Endothelial cell of umbilical vein (primary cell): Measurements from ENCODE around the gene PACS1.

ENCODE experiments used
- CTCF ChIP-seq, 2 donors: IDR thresholded peaks; 1 replicate in 1 of 2; 2 replicates in 1 of 2; pipeline ENCODE4 v1.5.1; 2011; ENCODE audit warnings: low read length in 2 of 2, mild to moderate bottlenecking in 2 of 2, moderate library complexity in 2 of 2, control low read depth in 1 of 2, inconsistent platforms in 1 of 2, low read depth in 1 of 2; ENCODE audit not compliant: insufficient read depth in 1 of 2; ENCODE audit errors: extremely low read depth in 1 of 2
- EZH2 ChIP-seq: IDR thresholded peaks from 2 replicates; pipeline ENCODE4 v1.6.1; 2012; ENCODE audit warnings: borderline replicate concordance, low read depth, mild to moderate bottlenecking, moderate library complexity, low read length, inconsistent platforms; ENCODE audit not compliant: severe bottlenecking
- MYC ChIP-seq: IDR thresholded peaks from one replicate; pipeline ENCODE4 v1.6.1; 2011; ENCODE audit warnings: mild to moderate bottlenecking, low read depth, low read length
- POLR2A ChIP-seq: IDR thresholded peaks from 2 replicates; pipeline ENCODE4 v1.6.1; 2012; ENCODE audit warnings: low read depth, mild to moderate bottlenecking, control low read depth, low read length
- POLR2AphosphoS5 ChIP-seq: IDR thresholded peaks from 2 replicates; pipeline ENCODE4 v1.6.1; 2012; ENCODE audit warnings: low read depth, mild to moderate bottlenecking, control low read depth, low read length, moderate library complexity; ENCODE audit not compliant: insufficient read depth

DNA sequence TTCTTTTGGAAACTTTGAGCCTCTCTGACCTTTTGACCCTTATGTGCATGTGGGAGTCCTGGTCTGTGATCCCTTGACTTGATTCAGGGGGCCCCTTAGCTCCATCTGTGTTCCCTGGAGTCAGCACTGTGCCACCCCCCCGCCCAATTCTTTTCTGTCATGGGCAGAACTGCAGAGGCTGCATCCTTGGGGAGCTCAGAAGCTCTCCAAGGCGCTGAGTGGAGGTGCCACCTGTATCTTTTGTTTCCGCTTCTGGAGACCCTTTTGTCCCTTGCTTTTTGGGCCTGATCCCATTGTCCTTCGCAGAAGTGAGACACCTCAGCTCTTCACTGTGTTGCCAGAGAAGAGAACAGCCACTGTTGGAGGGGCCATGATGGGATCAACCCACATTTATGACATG, 2.4 kb upstream of the PACS1 start:
- TF ChIP-seq CTCF (IDR thresholded peaks at IDR 0.05; ENCODE audit: extremely low read depth in 1 of 2, insufficient read depth in 1 of 2, low read depth in 1 of 2, low read length in 2 of 2): no peak
- no peak for TF ChIP-seq EZH2
- no peak for TF ChIP-seq POLR2A
- TF ChIP-seq MYC: no peak
- no peak for TF ChIP-seq POLR2AphosphoS5
